ENCODE results near the gene FAM181B.

Gene FAM181B

GRCh38 chr11:82759649-82760048 is 26.0 kb upstream of the FAM181B start:
- H3K36me3 ChIP-seq (ENCODE audit: control insufficient read depth, insufficient read depth, low read length): no peaks in the 10 kb centered on the region
- no peak for DNase-seq (ENCODE audit: low read depth, low spot score)
- no peaks in the 10 kb centered on the region for H3K9me3 ChIP-seq (ENCODE audit: control insufficient read depth, insufficient read depth, low read length)
- WGBS (ENCODE audit: insufficient coverage, insufficient read length): no CpG with 5 or more reads among the region's 3 CpGs
- no peak overlapping the region for H3K4me3 ChIP-seq (ENCODE audit: low read length)
- H3K4me1 ChIP-seq (ENCODE audit: control insufficient read depth, insufficient read depth, low read length): no peaks in the 10 kb centered on the region; the same call in 1 of the 2 replicates
- H3K27ac ChIP-seq (ENCODE audit: low read length): no peak overlapping the region
- H3K27me3 ChIP-seq (ENCODE audit: control insufficient read depth, insufficient read depth, low read length): no peaks in the 10 kb centered on the region

DNA sequence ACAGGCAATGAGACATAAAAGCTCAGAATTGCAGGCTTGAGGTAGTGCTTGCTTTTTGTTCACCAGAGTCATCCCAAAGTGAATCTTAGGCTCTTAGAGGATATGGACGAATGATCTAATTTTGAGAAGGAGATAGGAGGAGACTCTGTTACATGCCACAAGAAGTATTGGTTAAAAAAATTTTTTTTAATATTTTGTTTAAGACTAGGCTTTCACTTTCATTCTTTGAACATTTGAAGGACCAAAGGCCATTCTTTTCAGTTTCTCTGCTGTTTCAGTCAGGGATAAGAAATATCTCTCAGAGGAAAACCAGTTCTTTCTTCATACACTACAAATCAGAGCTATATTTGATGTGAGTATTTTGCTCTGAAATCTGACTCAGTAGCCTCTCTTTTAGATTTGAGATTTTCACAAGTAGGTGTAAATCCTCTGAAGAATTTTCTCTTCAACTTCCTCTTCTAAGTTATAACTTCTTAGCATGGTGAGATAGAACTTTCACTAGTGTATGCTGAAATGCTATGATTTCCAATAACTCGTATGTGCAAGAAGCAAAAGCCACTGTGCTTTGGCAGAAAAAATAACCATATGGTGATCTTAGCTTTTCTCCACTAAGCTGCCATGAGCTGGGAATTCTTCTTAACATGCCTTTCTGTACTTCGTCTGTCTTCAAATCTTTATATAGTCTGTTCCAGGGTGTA is 24.1 kb upstream of the FAM181B start:
- H3K9me3 ChIP-seq (ENCODE audit: control insufficient read depth, insufficient read depth, low read length): no peaks in the 10 kb centered on the region
- no peak for DNase-seq (ENCODE audit: low read depth, low spot score)
- H3K27ac ChIP-seq (ENCODE audit: low read length): no peak overlapping the region
- H3K4me1 ChIP-seq (ENCODE audit: control insufficient read depth, insufficient read depth, low read length): no peaks in the 10 kb centered on the region; the same call in 1 of the 2 replicates
- WGBS (ENCODE audit: insufficient coverage, insufficient read length): no CpG with 5 or more reads among the region's 3 CpGs
- H3K27me3 ChIP-seq (ENCODE audit: control insufficient read depth, insufficient read depth, low read length): no peaks in the 10 kb centered on the region
- H3K4me3 ChIP-seq (ENCODE audit: low read length): no peak overlapping the region
- no peaks in the 10 kb centered on the region for H3K36me3 ChIP-seq (ENCODE audit: control insufficient read depth, insufficient read depth, low read length)

- Histone ChIP-seq H3K36me3 (ENCODE audit: control insufficient read depth, insufficient read depth, low read length) (no peaks in the 10 kb centered on the region), H3K4me1 (ENCODE audit: control insufficient read depth, insufficient read depth, low read length) (no peaks in the 10 kb centered on the region; the same call in 1 of the 2 replicates), H3K4me3 (ENCODE audit: low read length) (no peak overlapping the region), H3K27me3 (ENCODE audit: control insufficient read depth, insufficient read depth, low read length) (no peaks in the 10 kb centered on the region), H3K9me3 (ENCODE audit: control insufficient read depth, insufficient read depth, low read length) (no peaks in the 10 kb centered on the region), H3K27ac (ENCODE audit: low read length) (no peak overlapping the region)
- DNase-seq (ENCODE audit: low read depth, low spot score): no peak
- WGBS (ENCODE audit: insufficient coverage, insufficient read length): no CpG with 5 or more reads among the region's 8 CpGs
Measured at GRCh38 chr11:82756765-82757639, 23.3 kb upstream of the FAM181B start.

DNA sequence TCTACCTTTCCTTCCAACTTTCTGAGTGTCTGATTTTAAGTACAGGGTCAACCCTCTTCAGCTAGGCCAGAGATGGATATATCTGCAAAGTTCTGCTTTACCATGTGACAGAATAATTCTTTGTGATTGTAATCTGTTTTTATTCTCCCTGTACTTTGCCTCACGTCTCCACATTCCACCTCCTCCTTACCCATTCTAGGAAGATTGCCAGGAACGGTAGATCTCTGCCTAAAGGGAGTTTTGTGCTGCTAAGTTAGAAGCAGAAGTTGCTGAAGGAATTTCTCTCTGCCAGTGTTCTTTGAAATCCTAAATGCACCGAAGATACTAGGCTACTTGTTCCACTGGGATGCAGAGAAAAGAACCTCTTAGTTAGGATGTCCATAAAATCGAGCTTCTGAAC is 20.7 kb upstream of the FAM181B start:
- no peak overlapping the region for H3K27ac ChIP-seq (ENCODE audit: low read length)
- DNase-seq (ENCODE audit: low read depth, low spot score): no peak
- H3K27me3 ChIP-seq (ENCODE audit: control insufficient read depth, insufficient read depth, low read length): no peaks in the 10 kb centered on the region
- no peaks in the 10 kb centered on the region for H3K36me3 ChIP-seq (ENCODE audit: control insufficient read depth, insufficient read depth, low read length)
- no peak overlapping the region for H3K4me3 ChIP-seq (ENCODE audit: low read length)
- H3K4me1 ChIP-seq (ENCODE audit: control insufficient read depth, insufficient read depth, low read length): no peaks in the 10 kb centered on the region; the same call in 1 of the 2 replicates
- H3K9me3 ChIP-seq (ENCODE audit: control insufficient read depth, insufficient read depth, low read length): no peaks in the 10 kb centered on the region
- WGBS (ENCODE audit: insufficient coverage, insufficient read length): no CpG with 5 or more reads among the region's 4 CpGs

DNA sequence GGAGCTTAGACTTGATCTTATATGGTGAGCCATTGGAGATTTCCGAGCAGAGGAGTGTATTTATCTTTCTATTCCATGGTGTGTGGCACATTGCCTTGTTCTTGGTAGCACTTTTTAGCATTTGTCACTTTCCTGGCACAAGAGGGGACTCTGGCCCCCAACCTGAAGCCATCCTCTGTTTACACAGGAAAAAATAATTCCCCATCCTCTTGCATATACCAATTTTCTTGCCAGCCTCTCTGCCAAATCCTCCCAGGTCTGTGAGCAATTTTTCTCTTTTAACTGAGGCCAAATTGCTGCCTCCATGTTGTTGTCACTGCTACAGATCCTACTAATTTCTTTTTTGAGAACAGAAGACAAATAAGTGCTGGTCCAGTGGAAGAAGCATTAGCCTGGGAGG is 20.3 kb upstream of the FAM181B start:
- DNase-seq (ENCODE audit: low read depth, low spot score): no peak
- Histone ChIP-seq H3K36me3 (ENCODE audit: control insufficient read depth, insufficient read depth, low read length) (no peaks in the 10 kb centered on the region), H3K9me3 (ENCODE audit: control insufficient read depth, insufficient read depth, low read length) (no peaks in the 10 kb centered on the region), H3K27ac (ENCODE audit: low read length) (no peak overlapping the region), H3K4me1 (ENCODE audit: control insufficient read depth, insufficient read depth, low read length) (no peaks in the 10 kb centered on the region; the same call in 1 of the 2 replicates), H3K4me3 (ENCODE audit: low read length) (no peak overlapping the region), H3K27me3 (ENCODE audit: control insufficient read depth, insufficient read depth, low read length) (no peaks in the 10 kb centered on the region)
- no CpG with 5 or more reads among the region's 1 CpG for WGBS (ENCODE audit: insufficient coverage, insufficient read length)

DNA sequence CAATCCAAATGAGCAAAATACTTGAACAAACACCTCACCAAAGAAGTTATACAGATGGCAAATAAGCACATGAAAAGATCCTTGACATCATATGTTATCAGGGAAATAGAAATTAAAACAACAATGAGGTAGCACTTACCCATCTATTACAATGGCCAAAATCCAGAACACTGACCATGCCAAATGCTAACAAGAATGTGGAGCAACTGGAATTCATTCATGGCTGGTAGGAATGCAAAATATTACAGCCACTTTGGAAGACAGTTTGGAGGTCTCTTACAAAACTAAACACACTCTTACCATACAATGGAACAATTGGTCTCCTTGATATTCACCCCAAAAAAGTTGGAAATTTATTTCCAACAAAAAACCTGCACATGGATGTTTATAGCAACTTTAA is 19.1 kb upstream of the FAM181B start:
- H3K36me3 ChIP-seq (ENCODE audit: control insufficient read depth, insufficient read depth, low read length): no peaks in the 10 kb centered on the region
- H3K27ac ChIP-seq (ENCODE audit: low read length): no peak overlapping the region
- no peak overlapping the region for H3K4me3 ChIP-seq (ENCODE audit: low read length)
- H3K9me3 ChIP-seq (ENCODE audit: control insufficient read depth, insufficient read depth, low read length): no peaks in the 10 kb centered on the region
- H3K27me3 ChIP-seq (ENCODE audit: control insufficient read depth, insufficient read depth, low read length): no peaks in the 10 kb centered on the region
- DNase-seq (ENCODE audit: low read depth, low spot score): no peak
- no peaks in the 10 kb centered on the region; the same call in 1 of the 2 replicates for H3K4me1 ChIP-seq (ENCODE audit: control insufficient read depth, insufficient read depth, low read length)

- no peaks in the 10 kb centered on the region for H3K9me3 ChIP-seq (ENCODE audit: control insufficient read depth, insufficient read depth, low read length)
- H3K27me3 ChIP-seq (ENCODE audit: control insufficient read depth, insufficient read depth, low read length): no peaks in the 10 kb centered on the region
- H3K4me3 ChIP-seq (ENCODE audit: low read length): no peak overlapping the region
- H3K4me1 ChIP-seq (ENCODE audit: control insufficient read depth, insufficient read depth, low read length): no peaks in the 10 kb centered on the region
- DNase-seq (ENCODE audit: low read depth, low spot score): no peak
- WGBS (ENCODE audit: insufficient coverage, insufficient read length): no CpG with 5 or more reads among the region's 9 CpGs
- no peak overlapping the region for H3K27ac ChIP-seq (ENCODE audit: low read length)
- H3K36me3 ChIP-seq (ENCODE audit: control insufficient read depth, insufficient read depth, low read length): no peaks in the 10 kb centered on the region
Measured at GRCh38 chr11:82750643-82751139, 17.0 kb upstream of the FAM181B start.

DNA sequence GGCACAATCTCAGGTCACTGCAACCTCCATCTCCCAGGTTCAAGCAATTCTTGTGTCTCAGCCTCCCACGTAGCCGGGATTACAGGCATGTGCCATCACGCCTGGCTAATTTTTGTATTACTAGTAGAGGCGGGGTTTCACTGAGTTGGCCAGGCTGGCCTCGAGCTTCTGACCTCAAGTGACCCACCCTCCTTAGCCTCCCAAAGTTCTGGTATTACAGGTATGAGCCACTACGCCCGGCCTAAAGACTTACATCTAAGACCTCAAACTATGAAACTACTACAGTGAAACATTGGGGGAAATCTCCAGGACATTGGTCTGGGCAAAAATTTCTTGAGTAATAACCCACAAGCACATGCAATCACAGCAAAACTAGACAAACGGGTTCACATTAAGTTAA is 13.8 kb upstream of the FAM181B start:
- no CpG with 5 or more reads among the region's 8 CpGs for WGBS (ENCODE audit: insufficient coverage, insufficient read length)
- Histone ChIP-seq H3K36me3 (ENCODE audit: control insufficient read depth, insufficient read depth, low read length) (no peaks in the 10 kb centered on the region), H3K27ac (ENCODE audit: low read length) (no peak overlapping the region), H3K4me1 (ENCODE audit: control insufficient read depth, insufficient read depth, low read length) (no peaks in the 10 kb centered on the region), H3K27me3 (ENCODE audit: control insufficient read depth, insufficient read depth, low read length) (no peaks in the 10 kb centered on the region), H3K4me3 (ENCODE audit: low read length) (no peak overlapping the region), H3K9me3 (ENCODE audit: control insufficient read depth, insufficient read depth, low read length) (no peaks in the 10 kb centered on the region)
- no peak for DNase-seq (ENCODE audit: low read depth, low spot score)

GRCh38 chr11:82738091-82738490 is 4.4 kb upstream of the FAM181B start:
- no peaks in the 10 kb centered on the region for H3K9me3 ChIP-seq (ENCODE audit: control insufficient read depth, insufficient read depth, low read length)
- H3K27me3 ChIP-seq (ENCODE audit: control insufficient read depth, insufficient read depth, low read length): peaks cover 2% of the 10 kb centered on the region; the same call in 1 of the 2 replicates
- H3K4me3 ChIP-seq (ENCODE audit: low read length): no peak overlapping the region
- H3K36me3 ChIP-seq (ENCODE audit: control insufficient read depth, insufficient read depth, low read length): no peaks in the 10 kb centered on the region
- peaks cover 2% of the 10 kb centered on the region for H3K4me1 ChIP-seq (ENCODE audit: control insufficient read depth, insufficient read depth, low read length)
- no peak for DNase-seq (ENCODE audit: low read depth, low spot score)
- WGBS (ENCODE audit: insufficient coverage, insufficient read length): no CpG with 5 or more reads among the region's 4 CpGs
- no peak overlapping the region for H3K27ac ChIP-seq (ENCODE audit: low read length)

DNA sequence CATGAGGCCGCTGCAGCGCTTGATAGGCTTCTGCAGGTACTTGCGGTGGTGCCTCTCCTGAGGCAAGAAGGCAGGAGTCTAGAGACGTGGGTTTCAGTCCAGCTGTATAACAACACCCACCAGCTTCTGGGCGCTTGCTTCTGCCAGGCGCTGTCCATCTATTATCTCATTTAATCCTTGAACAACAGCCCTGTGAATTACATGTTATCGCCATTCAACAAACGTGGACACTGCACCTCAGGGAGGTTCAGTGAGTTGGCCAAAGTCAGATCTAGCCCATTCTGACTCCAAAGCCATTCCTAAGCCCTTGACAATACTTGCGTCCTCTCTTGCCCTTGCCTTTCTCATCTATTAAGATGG is 436 bp upstream of the FAM181B start:
- peaks cover 20% of the 10 kb centered on the region for H3K27me3 ChIP-seq (ENCODE audit: control insufficient read depth, insufficient read depth, low read length)
- no peak overlapping the region for H3K27ac ChIP-seq (ENCODE audit: low read length)
- peak overlapping the region; percentile 56; the same call in 1 of the 2 replicates for H3K4me3 ChIP-seq (ENCODE audit: low read length)
- no peaks in the 10 kb centered on the region for H3K36me3 ChIP-seq (ENCODE audit: control insufficient read depth, insufficient read depth, low read length)
- H3K9me3 ChIP-seq (ENCODE audit: control insufficient read depth, insufficient read depth, low read length): no peaks in the 10 kb centered on the region
- peaks cover 3% of the 10 kb centered on the region for H3K4me1 ChIP-seq (ENCODE audit: control insufficient read depth, insufficient read depth, low read length)
- no CpG with 5 or more reads among the region's 9 CpGs for WGBS (ENCODE audit: insufficient coverage, insufficient read length)
- DNase-seq (ENCODE audit: low read depth, low spot score): no peak
